Measurements from ENCODE around the gene KIAA0513. TPM values are rescaled to one million over a fixed set of nuclear protein-coding genes. Genes with fewer than 3 reads are reported as not detected.

KIAA0513 gene
- total and polyA plus RNA-seq, 11 donors = 4.5 to 14.0 (median 9.1) TPM

DNA sequence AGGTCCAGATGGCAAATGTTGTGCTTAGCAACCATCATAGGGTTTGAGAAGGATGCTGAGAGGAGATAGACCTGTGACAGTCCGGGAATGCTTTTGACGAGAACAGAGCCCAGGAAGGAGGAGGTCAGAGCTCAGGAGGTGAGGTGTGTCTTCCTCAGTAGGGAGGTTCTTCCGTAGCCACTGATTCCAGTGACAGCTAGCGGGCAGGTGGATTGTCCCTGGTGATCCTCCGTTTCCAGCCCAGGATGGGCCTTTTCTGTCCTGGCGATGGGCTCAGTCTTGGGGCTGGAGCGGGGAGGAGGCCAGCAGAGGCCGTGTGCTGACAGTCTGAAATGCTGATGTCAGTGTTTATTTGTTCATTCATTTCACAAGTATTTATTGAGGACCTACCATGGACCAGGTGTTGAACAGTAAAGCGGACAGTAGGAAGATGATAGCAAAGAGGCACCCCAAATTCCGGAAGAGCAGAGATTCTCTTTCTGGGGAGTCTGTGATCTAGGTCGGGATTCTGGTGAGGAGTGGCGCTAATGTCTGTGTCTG lies 38.8 kb downstream of the KIAA0513 start:
- ATAC-seq (no peak), DNase-seq (peak in 1 of 5 donors; percentile 10)

DNA sequence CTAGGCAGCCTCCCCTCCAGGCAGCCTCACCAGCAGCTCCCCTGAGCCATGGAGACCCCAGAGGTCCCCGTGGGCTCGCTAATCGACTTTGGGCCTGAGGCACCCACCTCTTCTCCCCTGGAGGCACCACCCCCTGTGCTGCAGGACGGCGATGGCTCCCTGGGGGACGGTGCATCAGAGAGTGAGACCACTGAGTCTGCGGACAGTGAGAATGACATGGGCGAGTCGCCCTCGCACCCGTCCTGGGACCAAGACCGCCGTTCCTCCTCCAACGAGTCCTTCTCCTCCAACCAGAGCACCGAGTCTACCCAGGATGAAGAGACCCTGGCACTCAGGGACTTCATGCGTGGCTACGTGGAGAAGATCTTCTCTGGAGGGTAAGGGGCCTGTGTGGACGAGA lies 39.4 kb downstream of the KIAA0513 start:
- Histone ChIP-seq H3K9me3 (no peaks in the 10 kb centered on the region), H3K27me3 (no peaks in the 10 kb centered on the region), H3K27ac (no peak overlapping the region), H3K4me3 (no peak overlapping the region), H3K36me3 (peaks cover 0 to 44% (median 18%) of the 10 kb centered on the region in 9 donors), H3K4me1 (peaks cover 0 to 18% (median 0%) of the 10 kb centered on the region in 12 donors)
- 93 to 96% (median 96%) methylated on average over 14 to 18 of the region's 18 CpGs for WGBS, 4 donors
- ATAC-seq = no peak
- peak in 1 of 5 donors; percentile 44 for DNase-seq
- intact Hi-C loops (cut with DNase I) = no loop called here
- TF ChIP-seq, protein P1, sequence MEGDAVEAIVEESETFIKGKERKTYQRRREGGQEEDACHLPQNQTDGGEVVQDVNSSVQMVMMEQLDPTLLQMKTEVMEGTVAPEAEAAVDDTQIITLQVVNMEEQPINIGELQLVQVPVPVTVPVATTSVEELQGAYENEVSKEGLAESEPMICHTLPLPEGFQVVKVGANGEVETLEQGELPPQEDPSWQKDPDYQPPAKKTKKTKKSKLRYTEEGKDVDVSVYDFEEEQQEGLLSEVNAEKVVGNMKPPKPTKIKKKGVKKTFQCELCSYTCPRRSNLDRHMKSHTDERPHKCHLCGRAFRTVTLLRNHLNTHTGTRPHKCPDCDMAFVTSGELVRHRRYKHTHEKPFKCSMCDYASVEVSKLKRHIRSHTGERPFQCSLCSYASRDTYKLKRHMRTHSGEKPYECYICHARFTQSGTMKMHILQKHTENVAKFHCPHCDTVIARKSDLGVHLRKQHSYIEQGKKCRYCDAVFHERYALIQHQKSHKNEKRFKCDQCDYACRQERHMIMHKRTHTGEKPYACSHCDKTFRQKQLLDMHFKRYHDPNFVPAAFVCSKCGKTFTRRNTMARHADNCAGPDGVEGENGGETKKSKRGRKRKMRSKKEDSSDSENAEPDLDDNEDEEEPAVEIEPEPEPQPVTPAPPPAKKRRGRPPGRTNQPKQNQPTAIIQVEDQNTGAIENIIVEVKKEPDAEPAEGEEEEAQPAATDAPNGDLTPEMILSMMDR (IDR thresholded peaks at IDR 0.05) = no peak
- no peak for TF ChIP-seq POLR2A (IDR thresholded peaks at IDR 0.05)

More for the DNA sequence above, 38.8 kb downstream of the KIAA0513 start:
- no peak for TF ChIP-seq POLR2A (IDR thresholded peaks at IDR 0.05)
- TF ChIP-seq, protein P1 (IDR thresholded peaks at IDR 0.05) = no peak
- intact Hi-C loops (cut with DNase I) = no loop called here
- Histone ChIP-seq H3K9me3 (no peaks in the 10 kb centered on the region), H3K36me3 (peaks cover 0 to 44% (median 15%) of the 10 kb centered on the region in 9 donors), H3K4me3 (no peak overlapping the region), H3K27me3 (no peaks in the 10 kb centered on the region), H3K4me1 (peaks cover 0 to 20% (median 0%) of the 10 kb centered on the region in 12 donors), H3K27ac (no peak overlapping the region)
- WGBS, 4 donors = 89 to 93% (median 91%) methylated on average over 12 of the region's 12 CpGs

DNA sequence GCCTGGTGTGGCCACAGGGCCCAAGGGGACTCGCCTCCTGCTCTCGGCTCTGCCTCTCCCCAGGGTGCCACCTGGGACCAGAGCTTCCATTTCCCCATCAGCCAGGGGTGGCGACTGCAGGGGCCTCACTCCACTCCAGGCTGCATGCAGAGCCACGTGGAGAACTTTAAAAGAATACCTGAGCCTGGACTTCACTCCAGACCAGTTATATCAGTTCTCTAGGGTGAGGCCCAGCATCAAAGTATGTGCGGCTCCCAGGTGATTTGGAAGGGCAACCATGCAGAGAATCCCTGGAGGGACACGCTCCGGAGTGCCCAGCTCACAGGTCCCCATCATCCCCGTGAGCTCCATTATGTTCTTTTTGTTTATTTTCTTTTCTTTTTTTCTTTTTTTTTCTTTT lies 39.8 kb downstream of the KIAA0513 start:
- no peak for DNase-seq
- WGBS, 4 donors = 95 to 96% (median 95%) methylated on average over 6 to 8 of the region's 8 CpGs
- no peak overlapping the region for H3K27ac ChIP-seq
- intact Hi-C loops (cut with DNase I) = no loop called here
- no peaks in the 10 kb centered on the region for H3K9me3 ChIP-seq
- H3K27me3 ChIP-seq = no peaks in the 10 kb centered on the region
- no peak for ATAC-seq
- H3K4me1 ChIP-seq = peaks cover 0 to 18% (median 0%) of the 10 kb centered on the region in 12 donors
- TF ChIP-seq, protein P1 (IDR thresholded peaks at IDR 0.05) = no peak
- TF ChIP-seq POLR2A (IDR thresholded peaks at IDR 0.05) = no peak
- H3K4me3 ChIP-seq = no peak overlapping the region
- peaks cover 0 to 45% (median 18%) of the 10 kb centered on the region in 9 donors for H3K36me3 ChIP-seq

DNA sequence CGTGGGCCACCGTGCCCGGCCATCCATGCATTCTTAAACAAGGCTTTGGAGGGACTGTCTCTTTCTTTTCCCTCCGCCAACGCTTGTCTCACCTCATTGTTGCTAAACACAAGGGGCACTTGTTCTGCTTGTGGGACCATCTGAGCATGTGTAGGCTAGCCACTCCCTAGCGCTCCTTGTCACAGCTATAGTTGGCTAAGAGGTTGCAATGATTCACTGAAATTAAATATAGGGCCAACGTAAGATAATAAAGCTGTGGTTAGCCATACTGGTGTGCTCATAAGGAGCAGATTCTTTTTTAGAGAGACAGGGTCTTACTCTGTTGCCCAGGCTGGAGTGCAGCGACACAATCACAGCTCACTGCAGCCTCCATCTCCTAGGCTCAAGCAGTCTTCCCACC lies 41.2 kb downstream of the KIAA0513 start:
- peaks cover 0 to 59% (median 20%) of the 10 kb centered on the region in 9 donors for H3K36me3 ChIP-seq
- no peaks in the 10 kb centered on the region for H3K27me3 ChIP-seq
- ATAC-seq = no peak
- no peaks in the 10 kb centered on the region for H3K9me3 ChIP-seq
- TF ChIP-seq, protein P1 (IDR thresholded peaks at IDR 0.05) = no peak
- TF ChIP-seq POLR2A (IDR thresholded peaks at IDR 0.05) = no peak
- intact Hi-C loops (cut with DNase I) = no loop called here
- no peak for DNase-seq
- H3K4me1 ChIP-seq = peaks cover 0 to 11% (median 0%) of the 10 kb centered on the region in 12 donors
- H3K27ac ChIP-seq = no peak overlapping the region
- H3K4me3 ChIP-seq = no peak overlapping the region
- WGBS, 4 donors = 85 to 96% (median 95%) methylated on average over 8 of the region's 8 CpGs

All from heart left ventricle (tissue), 16 donors.